ENCODE data around the gene SLC15A1. TPM values are rescaled to one million over a fixed set of nuclear protein-coding genes. Genes with fewer than 3 reads are reported as not detected.

SLC15A1 gene
- total and polyA plus RNA-seq, 2 donors: 0.11 to 0.13 TPM

GRCh38 chr13:98775844-98776598 is 23.5 kb upstream of the SLC15A1 start:
- no peak overlapping the region for H3K27ac ChIP-seq (ENCODE audit: low read depth)
- no peaks in the 10 kb centered on the region for H3K4me1 ChIP-seq (ENCODE audit: insufficient read depth)
- no peak for DNase-seq (ENCODE audit: extremely low spot score)
- WGBS: 88% methylated on average over 22 of the region's 22 CpGs
- H3K4me3 ChIP-seq (ENCODE audit: low read depth, low read length): no peak overlapping the region
- H3K36me3 ChIP-seq (ENCODE audit: insufficient read depth): no peaks in the 10 kb centered on the region

DNA sequence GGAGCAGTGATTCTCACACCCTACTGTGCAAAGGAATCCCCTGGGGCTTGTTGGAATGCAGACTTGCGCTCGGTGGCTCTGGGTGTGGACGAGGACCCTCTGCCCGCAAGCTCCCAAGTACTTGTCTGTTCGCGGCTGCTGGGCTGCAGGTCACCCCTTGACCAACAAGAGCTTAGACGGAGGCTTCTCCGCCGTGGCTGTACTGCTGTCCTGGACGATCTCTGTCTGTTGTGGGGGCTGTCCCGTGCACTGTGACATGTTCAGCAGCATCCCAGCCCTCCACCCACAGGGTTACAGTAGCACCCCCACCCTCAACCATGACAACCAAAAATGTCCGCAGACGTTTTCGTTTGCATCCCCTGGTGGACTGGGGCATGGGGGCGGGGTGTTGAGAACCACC is 22.9 kb upstream of the SLC15A1 start:
- Histone ChIP-seq H3K36me3 (ENCODE audit: insufficient read depth) (no peaks in the 10 kb centered on the region), H3K27ac (ENCODE audit: low read depth) (no peak overlapping the region), H3K4me1 (ENCODE audit: insufficient read depth) (no peaks in the 10 kb centered on the region), H3K4me3 (ENCODE audit: low read depth, low read length) (no peak overlapping the region)
- no peak for DNase-seq (ENCODE audit: extremely low spot score)
- WGBS: 85% methylated on average over 15 of the region's 15 CpGs

- 94% methylated on average over 9 of the region's 9 CpGs for WGBS
Measured at GRCh38 chr13:98774776-98775175, 22.3 kb upstream of the SLC15A1 start.

GRCh38 chr13:98773921-98774320 is 21.4 kb upstream of the SLC15A1 start:
- DNase-seq (ENCODE audit: extremely low spot score): no peak
- Histone ChIP-seq H3K36me3 (ENCODE audit: insufficient read depth) (no peaks in the 10 kb centered on the region), H3K4me1 (ENCODE audit: insufficient read depth) (no peaks in the 10 kb centered on the region), H3K4me3 (ENCODE audit: low read depth, low read length) (no peak overlapping the region), H3K27ac (ENCODE audit: low read depth) (no peak overlapping the region)
- WGBS: 88% methylated on average over 20 of the region's 20 CpGs

More at GRCh38 chr13:98774776-98775175, 22.3 kb upstream of the SLC15A1 start:
- H3K4me3 ChIP-seq (ENCODE audit: low read depth, low read length): no peak overlapping the region
- DNase-seq (ENCODE audit: extremely low spot score): no peak
- no peak overlapping the region for H3K27ac ChIP-seq (ENCODE audit: low read depth)
- H3K36me3 ChIP-seq (ENCODE audit: insufficient read depth): no peaks in the 10 kb centered on the region
- H3K4me1 ChIP-seq (ENCODE audit: insufficient read depth): no peaks in the 10 kb centered on the region

DNA sequence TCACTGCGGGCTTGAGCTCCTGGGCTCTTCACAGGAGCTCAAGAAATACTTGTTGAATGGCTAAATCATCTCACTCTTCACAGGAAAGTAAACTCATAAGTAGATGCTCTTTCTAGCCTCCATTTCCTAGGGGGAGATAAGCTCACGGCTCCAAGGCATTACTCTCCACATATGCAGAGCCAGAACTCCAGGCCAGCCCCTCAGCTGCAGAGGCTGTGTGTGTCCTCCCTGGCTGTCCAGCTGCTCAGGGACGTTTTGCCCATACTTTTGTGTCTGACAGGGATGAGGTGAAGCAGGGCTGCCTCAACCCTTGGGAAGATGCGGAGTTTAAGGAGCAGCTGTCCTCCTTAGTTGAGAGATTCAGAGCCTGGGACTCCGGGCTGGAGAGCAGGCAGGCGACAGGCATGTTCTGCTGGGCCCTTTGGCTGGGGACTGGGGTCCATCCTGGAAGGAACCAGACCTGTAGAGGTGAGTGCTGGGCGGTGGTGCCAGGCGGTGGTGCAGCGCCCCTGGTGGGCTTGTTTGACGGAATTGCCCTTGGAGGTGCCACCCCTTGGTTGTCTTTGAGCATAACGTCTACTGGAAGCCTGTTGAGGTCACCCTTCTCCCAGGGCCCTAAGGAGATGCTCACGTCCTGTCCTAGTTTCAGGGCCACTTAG is 20.5 kb upstream of the SLC15A1 start:
- no peaks in the 10 kb centered on the region for H3K36me3 ChIP-seq (ENCODE audit: insufficient read depth)
- WGBS: 78% methylated on average over 12 of the region's 12 CpGs
- no peaks in the 10 kb centered on the region for H3K4me1 ChIP-seq (ENCODE audit: insufficient read depth)
- H3K4me3 ChIP-seq (ENCODE audit: low read depth, low read length): no peak overlapping the region
- H3K27ac ChIP-seq (ENCODE audit: low read depth): no peak overlapping the region
- no peak for DNase-seq (ENCODE audit: extremely low spot score)

GRCh38 chr13:98771838-98772611 is 19.6 kb upstream of the SLC15A1 start:
- H3K4me3 ChIP-seq (ENCODE audit: low read depth, low read length): no peak overlapping the region
- no peaks in the 10 kb centered on the region for H3K4me1 ChIP-seq (ENCODE audit: insufficient read depth)
- H3K27ac ChIP-seq (ENCODE audit: low read depth): no peak overlapping the region
- no peak for DNase-seq (ENCODE audit: extremely low spot score)
- no peaks in the 10 kb centered on the region for H3K36me3 ChIP-seq (ENCODE audit: insufficient read depth)
- WGBS: 87% methylated on average over 16 of the region's 16 CpGs

GRCh38 chr13:98769736-98770135 is 17.3 kb upstream of the SLC15A1 start:
- no peak for DNase-seq (ENCODE audit: extremely low spot score)
- 80% methylated on average over 7 of the region's 7 CpGs for WGBS
- no peaks in the 10 kb centered on the region for H3K4me1 ChIP-seq (ENCODE audit: insufficient read depth)
- H3K36me3 ChIP-seq (ENCODE audit: insufficient read depth): no peaks in the 10 kb centered on the region
- no peak overlapping the region for H3K4me3 ChIP-seq (ENCODE audit: low read depth, low read length)
- H3K27ac ChIP-seq (ENCODE audit: low read depth): no peak overlapping the region

DNA sequence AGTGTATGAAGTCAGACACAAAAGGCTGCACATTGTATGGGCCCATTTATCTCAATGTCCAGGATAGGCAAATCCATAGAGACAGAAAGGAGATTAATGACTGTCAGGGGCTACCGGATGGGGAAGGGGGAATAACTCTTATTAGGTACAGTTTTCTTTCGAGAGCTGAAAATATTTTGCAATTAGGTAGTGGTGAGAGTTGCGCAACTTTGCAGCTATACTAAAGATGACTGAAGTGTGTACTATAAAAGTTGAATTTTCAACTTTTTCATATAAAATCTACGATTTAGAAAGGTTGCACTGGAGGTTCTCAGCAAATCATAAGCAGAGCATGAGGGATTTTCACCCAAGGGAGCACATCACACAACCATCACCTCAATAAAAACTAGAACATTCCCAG is 16.1 kb upstream of the SLC15A1 start:
- WGBS: 84% methylated on average over 4 of the region's 4 CpGs

DNA sequence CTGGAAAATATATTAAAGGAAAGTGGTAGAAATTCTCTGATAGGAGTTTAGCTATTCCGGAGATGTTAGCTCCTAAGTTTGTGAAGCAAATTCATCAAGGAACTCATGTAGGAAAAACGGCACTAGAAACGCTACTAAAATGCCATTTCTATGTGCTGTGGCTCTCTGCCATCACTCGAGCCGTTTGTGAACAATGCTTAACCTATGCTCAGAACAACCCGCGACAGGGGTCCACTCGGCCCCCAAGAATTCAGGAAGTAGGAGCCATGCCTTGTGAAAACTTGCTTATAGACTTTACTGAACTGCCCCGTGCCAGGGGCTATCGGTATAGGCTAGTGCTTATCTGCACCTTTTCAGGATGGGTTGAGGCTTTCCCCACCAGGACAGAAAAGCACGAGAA is 14.2 kb upstream of the SLC15A1 start:
- WGBS: 56% methylated on average over 11 of the region's 11 CpGs
- no peak overlapping the region for H3K4me3 ChIP-seq (ENCODE audit: low read depth, low read length)
- H3K36me3 ChIP-seq (ENCODE audit: insufficient read depth): no peaks in the 10 kb centered on the region
- no peak overlapping the region for H3K27ac ChIP-seq (ENCODE audit: low read depth)
- no peak for DNase-seq (ENCODE audit: extremely low spot score)
- H3K4me1 ChIP-seq (ENCODE audit: insufficient read depth): no peaks in the 10 kb centered on the region

More for the DNA sequence above, 16.1 kb upstream of the SLC15A1 start:
- no peak overlapping the region for H3K27ac ChIP-seq (ENCODE audit: low read depth)
- no peaks in the 10 kb centered on the region for H3K4me1 ChIP-seq (ENCODE audit: insufficient read depth)
- no peak for DNase-seq (ENCODE audit: extremely low spot score)
- H3K36me3 ChIP-seq (ENCODE audit: insufficient read depth): no peaks in the 10 kb centered on the region
- no peak overlapping the region for H3K4me3 ChIP-seq (ENCODE audit: low read depth, low read length)

- Histone ChIP-seq H3K36me3 (ENCODE audit: insufficient read depth) (no peaks in the 10 kb centered on the region), H3K27ac (ENCODE audit: low read depth) (no peak overlapping the region), H3K4me1 (ENCODE audit: insufficient read depth) (no peaks in the 10 kb centered on the region), H3K4me3 (ENCODE audit: low read depth, low read length) (no peak overlapping the region)
- no peak for DNase-seq (ENCODE audit: extremely low spot score)
- 79% methylated on average over 8 of the region's 8 CpGs for WGBS
Measured at GRCh38 chr13:98765996-98766519, 13.6 kb upstream of the SLC15A1 start.

DNA sequence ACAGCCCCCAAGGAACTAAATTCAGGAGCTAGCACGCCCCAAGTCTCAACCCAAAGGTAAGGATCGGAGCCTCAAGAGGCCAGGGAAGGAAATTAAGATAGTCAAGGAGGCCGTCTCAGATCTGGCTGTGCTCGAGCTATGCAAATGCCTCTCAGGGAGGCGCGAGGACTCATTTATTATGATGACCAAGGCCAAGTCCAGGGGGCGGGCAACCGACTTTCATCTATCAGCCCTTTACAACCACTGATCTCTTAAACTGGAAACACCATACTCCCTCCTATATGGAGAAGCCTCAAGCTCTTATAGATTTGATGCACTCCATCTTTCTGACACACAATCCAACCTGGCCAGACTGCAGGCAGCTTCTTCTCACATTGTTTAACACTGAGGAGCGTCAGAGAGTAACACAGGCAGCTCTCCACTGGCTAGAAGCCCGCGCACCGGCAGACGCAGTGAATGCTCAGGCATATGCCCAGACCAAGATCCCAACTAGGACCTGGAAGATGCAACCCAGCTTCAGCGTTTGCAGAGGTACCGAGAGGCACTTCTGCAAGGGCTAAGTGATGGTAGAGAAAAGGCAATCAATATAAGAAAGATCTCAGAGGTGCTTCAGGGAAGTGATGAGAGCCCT is 9.6 kb upstream of the SLC15A1 start:
- no peaks in the 10 kb centered on the region for H3K4me1 ChIP-seq (ENCODE audit: insufficient read depth)
- no peak overlapping the region for H3K27ac ChIP-seq (ENCODE audit: low read depth)
- H3K4me3 ChIP-seq (ENCODE audit: low read depth, low read length): no peak overlapping the region
- no peaks in the 10 kb centered on the region for H3K36me3 ChIP-seq (ENCODE audit: insufficient read depth)
- WGBS: 86% methylated on average over 15 of the region's 15 CpGs
- DNase-seq (ENCODE audit: extremely low spot score): no peak

DNA sequence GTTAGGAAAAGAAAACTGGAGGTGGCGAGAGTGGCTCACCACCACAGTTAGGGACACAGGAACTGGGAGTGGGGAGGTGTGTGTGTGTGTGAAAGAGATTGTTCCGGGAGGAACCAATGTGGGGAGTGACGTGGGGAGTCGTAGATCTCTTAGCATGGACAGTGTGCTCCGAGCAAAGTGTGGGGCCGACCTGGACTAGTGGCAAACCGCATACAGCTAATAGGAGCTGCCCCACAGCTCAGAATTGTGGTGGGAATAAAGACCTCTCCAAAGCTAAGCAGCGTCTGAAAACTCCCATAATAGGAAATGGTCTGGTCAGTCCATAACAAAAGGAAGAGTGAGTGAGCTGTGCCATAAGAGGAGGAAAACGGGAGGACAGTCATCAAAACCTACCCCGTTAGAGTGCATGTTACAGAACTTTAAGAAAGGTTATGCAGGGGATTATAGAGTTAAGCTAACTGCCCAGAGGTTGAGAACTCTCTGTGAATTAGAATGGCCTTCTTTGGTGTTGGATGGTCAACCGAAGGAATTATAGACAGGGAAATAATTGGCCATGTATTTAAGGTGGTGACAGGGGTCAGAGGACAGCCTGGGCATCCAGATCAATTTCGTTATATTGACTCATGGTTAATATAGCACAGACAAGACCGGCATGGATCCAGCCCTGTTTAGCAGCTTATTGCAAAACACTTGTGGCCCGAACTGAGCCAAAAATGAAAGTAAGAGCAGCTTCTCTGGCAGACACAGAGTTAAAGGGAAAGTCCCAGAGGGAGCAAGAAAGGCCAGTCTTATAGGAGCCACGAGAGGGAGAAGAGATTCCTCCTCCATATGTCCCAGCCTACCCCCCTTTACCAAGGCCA is 8.9 kb upstream of the SLC15A1 start:
- 72% methylated on average over 15 of the region's 15 CpGs for WGBS
- H3K36me3 ChIP-seq (ENCODE audit: insufficient read depth): no peaks in the 10 kb centered on the region
- H3K4me3 ChIP-seq (ENCODE audit: low read depth, low read length): no peak overlapping the region
- H3K27ac ChIP-seq (ENCODE audit: low read depth): no peak overlapping the region
- H3K4me1 ChIP-seq (ENCODE audit: insufficient read depth): no peaks in the 10 kb centered on the region
- DNase-seq (ENCODE audit: extremely low spot score): no peak

Data from urinary bladder (tissue), 4 donors.